Fibroblast of skin of abdomen (primary cell): Measurements from ENCODE around the gene MAP4.
A peak's percentile ranks its signal among the peaks of the same experiment; 100 is the strongest.
"Not testable (repeated sequence)": the region's sequence is repeated elsewhere in the genome, so short reads cannot be mapped to it uniquely, and the experiment has no call there.

ENCODE experiments used
- DNase-seq: peaks from one replicate; pipeline ENCODE4 v3.0.0-alpha.2; 2013

MAP4 gene

GRCh38 chr3:48013288-48013980, 2.8 kb downstream of the MAP4 start:
- DNase-seq, result peak; percentile 69

GRCh38 chr3:48012659-48013058, 3.6 kb downstream of the MAP4 start:
- DNase-seq, result no peak

GRCh38 chr3:48008066-48008465, 8.2 kb downstream of the MAP4 start:
- not testable (repeated sequence) for DNase-seq

GRCh38 chr3:48007361-48007760, 8.9 kb downstream of the MAP4 start:
- DNase-seq, result not testable (repeated sequence)

GRCh38 chr3:48006794-48007193, 9.4 kb downstream of the MAP4 start:
- not testable (repeated sequence) for DNase-seq

- no peak for DNase-seq
These were observed 11.5 kb downstream of the MAP4 start for GRCh38 chr3:48004694-48005093.

- DNase-seq, result no peak
These were observed 13.4 kb downstream of the MAP4 start for GRCh38 chr3:48002787-48003186.

GRCh38 chr3:48001991-48002390, 14.2 kb downstream of the MAP4 start:
- no peak for DNase-seq

- DNase-seq, result no peak
These were observed 16.0 kb downstream of the MAP4 start for GRCh38 chr3:48000212-48000611.

GRCh38 chr3:47996440-47996839, 19.8 kb downstream of the MAP4 start:
- DNase-seq, result no peak

GRCh38 chr3:47994180-47994579, 22.0 kb downstream of the MAP4 start:
- no peak for DNase-seq

- no peak for DNase-seq
These were observed 24.9 kb downstream of the MAP4 start for GRCh38 chr3:47991341-47991740.

GRCh38 chr3:47989981-47990440, 26.2 kb downstream of the MAP4 start:
- DNase-seq, result peak; percentile 90

- peak; percentile 14 for DNase-seq
These were observed 30.8 kb downstream of the MAP4 start for GRCh38 chr3:47985381-47985780.

- DNase-seq, result peak; percentile 84
These were observed 32.0 kb downstream of the MAP4 start for GRCh38 chr3:47984075-47984728.

GRCh38 chr3:47980795-47981194, 35.4 kb downstream of the MAP4 start:
- DNase-seq, result no peak

- DNase-seq, result no peak
These were observed 37.1 kb downstream of the MAP4 start for GRCh38 chr3:47979070-47979469.

- no peak for DNase-seq
These were observed 37.8 kb downstream of the MAP4 start for GRCh38 chr3:47978386-47978785.

GRCh38 chr3:47976135-47976732, 40.0 kb downstream of the MAP4 start:
- no peak for DNase-seq

GRCh38 chr3:47974974-47975470, 41.2 kb downstream of the MAP4 start:
- DNase-seq, result no peak

- no peak for DNase-seq
These were observed 45.1 kb downstream of the MAP4 start for GRCh38 chr3:47971081-47971480.

GRCh38 chr3:47964740-47965139, 51.5 kb downstream of the MAP4 start:
- DNase-seq, result no peak

GRCh38 chr3:47961815-47962606, 54.2 kb downstream of the MAP4 start:
- DNase-seq, result peak; percentile 14
